ENCODE results near the gene NEURL2.

The NEURL2 gene

DNA sequence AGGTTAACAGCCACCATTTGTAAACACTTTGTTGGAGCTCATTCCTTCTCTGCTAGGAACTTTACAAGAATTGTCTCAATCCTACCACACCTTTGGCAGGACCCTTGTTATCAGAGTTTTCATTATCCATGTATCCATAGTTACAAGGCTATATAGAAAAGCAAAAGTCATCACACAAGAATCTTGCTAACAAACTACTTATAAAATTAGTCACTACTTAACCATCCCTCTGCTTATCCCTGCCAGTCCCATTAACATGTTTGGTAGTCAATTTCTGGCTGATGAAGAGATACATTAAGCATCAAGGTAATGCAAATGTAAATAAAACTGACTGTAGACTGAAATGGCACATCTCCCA, 23.2 kb downstream of the NEURL2 start:
- DNase-seq: no peak

DNA sequence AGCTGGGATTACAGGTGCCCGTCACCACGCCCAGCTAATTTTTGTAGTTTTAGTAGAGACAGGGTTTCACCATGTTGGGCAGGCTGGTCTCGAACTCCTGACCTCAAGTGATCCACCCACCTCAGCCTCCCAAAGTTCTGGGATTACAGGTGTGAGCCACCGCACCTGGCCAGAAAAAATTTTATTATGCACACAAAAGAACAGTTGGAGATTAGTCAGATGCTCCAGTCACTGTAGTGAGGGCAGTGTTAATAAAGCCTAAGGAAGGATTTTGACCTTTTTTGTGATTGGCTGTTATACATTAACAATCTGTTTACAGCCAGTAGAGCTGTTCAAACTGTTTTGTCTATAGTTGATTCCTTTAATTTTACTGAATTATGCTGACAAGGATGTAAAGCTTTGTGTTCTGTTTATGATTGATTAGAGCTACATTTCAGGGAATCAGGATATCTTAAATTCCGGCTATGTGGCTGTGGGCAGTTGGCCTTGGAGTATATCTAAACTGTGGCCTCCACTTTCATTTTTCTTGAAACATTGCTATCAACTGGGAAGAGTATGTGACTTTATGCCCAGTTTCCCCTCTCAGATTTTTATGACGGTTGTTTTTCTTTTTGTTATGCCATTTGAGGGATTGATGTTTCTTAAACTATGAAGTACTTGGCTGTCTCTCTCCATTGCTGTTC, 23.7 kb downstream of the NEURL2 start:
- no peak for DNase-seq

DNA sequence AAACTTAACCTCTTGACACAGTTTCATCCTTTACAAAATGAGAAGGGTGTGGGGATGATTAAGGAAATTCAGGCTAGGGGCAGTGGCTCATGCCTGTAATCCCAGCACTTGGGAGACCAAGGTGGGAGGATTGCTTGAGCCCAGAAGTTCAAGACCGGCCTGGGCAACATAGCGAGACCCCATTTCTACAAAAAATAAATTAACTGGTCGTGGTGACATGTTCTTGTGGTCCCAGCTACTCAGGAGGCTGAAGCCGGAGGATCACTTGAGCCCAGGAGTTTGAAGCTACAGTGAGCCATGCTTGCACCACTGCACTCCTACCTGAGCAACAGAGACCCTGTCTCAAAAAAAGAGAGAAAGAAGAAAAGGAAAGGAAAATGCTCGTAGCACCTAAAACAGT, 24.6 kb downstream of the NEURL2 start:
- DNase-seq: no peak

DNA sequence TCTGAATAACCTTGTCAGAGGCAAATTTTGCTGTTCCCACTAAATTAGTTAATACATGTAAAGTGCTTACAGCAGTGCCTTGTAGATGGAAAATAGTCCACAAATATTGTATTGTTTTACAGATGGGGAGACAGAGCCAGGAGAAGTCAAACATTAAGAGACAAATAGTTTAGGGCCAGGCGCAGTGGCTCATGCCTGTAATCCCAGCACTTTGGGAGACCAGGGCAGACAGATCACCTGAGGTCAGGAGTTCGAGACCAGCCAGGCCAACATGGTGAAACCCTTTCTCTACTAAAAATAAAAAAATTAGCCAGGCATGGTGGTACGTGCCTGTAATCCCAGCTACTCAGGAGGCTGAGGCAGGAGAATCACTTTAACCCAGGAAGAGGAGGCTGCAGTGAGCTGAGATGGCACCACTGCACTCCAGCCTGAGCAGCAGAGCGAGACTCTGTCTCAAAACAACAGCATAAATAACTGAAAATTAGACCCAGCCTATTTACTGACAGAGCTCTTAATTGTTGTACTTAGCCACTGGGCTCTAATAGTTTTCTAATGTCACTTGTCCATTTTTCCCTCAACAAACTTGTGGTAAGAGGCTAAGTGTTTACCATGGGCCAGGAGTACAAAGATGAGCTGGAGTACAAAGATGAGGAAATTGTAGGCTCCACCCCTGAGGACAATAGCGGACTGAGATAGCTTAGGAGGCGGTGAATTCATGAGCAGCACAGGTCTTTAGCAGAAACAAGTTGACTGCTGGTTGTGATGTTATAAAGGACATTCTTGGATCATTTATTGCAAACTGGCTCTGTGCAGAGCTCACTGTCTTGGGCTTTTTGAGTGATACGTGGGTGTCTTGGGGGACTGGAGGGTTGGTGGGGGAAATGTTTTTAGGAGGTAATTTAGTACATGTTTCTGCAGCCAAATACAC, 27.2 kb downstream of the NEURL2 start:
- DNase-seq: no peak

DNA sequence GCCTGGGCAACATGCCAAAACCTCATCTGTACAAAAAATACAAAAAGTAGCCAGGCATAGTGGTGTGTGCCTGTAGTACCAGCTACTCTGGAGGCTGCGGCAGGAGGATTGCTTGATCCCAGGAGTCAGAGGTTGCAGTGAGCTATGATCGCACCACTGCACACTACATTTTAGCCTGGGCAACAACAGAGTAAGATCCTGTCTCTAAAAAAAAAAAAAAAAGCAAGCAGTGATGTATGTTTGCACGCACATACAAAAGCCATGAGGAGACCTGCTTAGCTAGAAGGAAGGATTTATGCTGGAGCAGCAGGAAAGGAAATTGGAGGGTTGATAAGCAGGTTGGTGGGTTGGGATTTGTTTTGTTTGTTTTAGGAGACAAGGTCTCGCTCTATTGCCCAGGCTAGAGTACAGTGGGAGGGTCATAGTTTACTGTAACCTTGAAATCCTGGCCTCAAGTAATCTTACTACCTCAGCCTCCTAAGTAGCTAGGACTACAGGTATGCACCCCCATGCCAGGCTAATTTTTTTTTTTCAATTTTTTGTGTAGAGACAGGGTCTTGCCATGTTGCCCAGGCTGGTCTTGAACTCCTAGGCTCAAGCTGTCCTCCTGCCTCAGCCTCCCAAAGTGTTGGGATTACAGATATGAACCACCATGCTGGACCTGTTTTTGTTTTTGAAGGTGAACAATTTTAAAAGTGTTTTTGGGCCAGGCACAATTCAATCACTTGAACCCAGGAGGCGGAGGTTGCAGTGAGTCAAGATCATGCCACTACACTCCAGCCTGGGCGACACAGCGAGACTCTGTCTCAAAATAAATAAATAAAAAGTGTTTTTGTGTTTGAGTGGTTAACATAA, 29.6 kb downstream of the NEURL2 start:
- DNase-seq: no peak

DNA sequence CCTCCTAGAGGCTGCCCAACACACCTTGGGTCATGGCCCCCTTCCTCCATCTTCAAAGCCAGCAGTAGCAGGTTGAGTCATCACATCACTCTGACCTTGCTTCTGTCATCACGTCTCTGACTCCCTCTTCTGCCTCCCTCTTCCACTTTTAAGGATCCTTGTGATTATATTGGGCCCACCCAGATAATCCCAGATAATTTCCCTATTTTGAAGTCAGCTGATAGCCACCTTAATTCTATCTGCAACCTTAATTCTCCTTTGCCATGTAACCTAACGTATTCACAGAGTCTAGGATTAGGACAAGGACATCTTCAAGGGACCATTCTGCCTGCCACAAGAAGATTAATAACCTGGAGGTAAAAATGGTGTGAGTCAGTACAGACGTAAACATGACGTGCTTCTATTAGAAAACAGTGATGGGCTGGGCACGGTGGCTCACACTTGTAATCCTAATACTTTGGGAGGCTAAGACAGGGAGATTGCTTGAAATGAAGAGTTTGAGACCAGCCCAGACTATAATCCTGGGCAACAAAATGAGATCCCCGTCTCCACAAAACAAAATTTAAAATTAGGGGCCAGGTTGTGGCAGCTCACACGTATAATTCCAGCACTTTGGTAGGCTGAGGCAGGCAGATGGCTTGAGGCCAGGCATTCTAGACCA, 30.3 kb downstream of the NEURL2 start:
- DNase-seq: no peak

DNA sequence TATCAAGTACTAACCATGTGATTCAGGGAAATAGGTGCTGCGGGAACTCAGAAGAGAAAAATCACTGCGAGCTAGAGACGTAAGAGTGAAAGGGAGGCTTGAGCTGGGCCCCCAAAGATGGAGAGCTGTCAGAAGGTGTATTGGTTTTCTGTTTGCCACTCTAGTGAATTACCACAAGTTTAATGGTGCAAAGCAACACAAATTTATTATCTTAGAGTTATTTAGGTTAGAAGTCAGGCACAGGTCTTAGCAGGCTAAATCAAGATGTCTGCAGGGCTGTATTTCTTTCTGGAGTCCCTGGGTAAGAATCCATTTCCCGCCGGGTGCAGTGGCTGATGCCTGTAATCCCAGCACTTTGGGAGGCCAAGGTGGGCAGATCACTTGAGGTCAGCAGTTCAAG, 31.1 kb downstream of the NEURL2 start:
- no peak for DNase-seq

DNA sequence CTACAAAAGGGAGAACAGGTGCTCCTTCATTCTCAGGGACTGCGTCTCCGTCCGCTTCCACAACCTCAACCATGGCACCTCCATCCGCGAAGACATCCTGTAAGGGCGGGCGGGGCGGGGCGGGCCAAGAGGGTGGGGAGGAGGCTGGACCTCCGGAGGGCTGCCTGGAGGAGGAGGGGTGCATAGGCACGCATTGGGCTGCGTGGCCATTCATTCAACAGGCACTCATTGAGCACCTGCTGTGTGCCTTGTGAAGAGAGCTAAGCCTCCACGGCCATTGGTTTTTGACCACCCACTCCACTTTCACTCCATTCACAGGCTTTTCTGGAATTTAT, 33.2 kb downstream of the NEURL2 start:
- no peak for DNase-seq

DNA sequence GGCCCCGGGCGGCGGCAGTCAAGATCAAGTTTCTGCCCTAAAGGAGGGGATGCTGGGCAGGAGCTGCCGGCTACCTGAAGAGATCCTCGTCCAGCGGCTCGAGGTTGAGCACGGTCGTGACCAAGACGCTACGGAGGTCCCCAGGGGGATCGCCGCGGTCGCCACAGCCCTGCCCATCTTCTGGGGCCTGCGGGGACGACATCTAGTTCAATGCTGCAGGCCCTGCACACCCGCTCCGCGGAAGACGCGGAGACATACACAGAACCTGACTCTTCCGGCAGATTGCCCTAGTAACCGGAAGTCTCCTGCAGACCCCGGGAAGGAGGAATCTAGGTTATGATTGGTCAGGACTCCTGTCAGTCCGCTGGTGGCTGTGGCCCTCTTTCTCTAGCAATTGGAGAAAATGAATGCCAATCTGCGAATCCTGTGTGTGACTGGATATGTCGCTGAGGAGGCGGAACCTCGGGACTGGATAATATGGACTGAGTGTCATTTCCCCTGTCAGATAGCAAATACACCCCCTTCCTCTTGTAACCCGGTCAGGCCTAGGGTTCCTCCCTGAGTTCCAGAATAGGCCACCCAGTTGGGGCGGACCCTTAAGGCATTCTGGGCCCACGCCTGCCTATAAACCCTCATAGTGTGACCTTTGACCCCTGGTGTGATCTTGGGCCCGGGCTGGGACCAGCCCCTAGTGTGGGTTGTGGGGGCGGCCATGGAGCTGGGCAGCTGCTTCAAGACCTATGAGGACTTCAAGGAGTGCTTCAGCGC, 33.7 kb downstream of the NEURL2 start, which contains the start of the genes ACOT8 and ZSWIM3:
Gene ACOT8, minus strand, starts transcription at position 279 of the 768 bp plus-strand sequence. Its CDS starts 77 bp downstream, at position 202.
Gene ZSWIM3, plus strand, starts transcription at position 501 of the 768 bp plus-strand sequence. Its CDS starts 212 bp downstream, at position 713.
- DNase-seq: peak; percentile 86

DNA sequence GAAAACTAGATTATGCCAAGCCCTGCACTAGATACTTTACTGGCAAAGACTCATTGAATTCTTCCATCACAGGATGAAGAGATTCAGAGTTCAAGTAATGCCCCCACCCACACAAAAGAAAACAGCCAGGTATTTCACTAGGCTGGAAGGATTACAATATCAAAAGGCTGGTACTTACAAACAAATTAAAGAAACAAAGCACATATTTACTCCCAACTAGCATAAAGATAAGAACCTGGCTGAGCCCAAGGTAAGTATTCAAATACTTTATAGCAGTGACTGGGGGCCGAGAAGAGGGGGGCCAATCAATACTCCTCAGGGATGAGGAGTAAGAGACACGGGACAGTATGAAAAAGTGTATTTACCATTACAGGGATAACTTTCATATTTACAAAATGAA, 37.5 kb downstream of the NEURL2 start:
- no peak for DNase-seq

DNA sequence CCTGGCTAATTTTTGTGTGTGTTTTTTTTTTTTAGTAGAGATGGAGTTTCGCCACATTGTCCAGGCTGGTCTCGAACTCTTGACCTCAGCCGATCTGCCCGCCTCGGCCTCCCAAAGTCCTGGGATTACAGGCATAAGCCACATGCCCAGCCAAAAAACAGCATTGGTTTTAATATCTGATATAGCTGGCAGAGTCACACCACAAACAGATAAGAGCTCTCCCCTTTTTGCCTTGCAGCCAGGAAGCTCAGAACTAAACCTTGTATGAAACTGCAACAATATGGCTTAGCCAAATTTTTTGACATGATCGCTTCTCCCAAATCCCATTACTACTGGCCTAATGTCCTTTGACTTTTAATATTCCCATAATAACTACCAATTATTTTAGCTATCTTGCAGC, 38.7 kb downstream of the NEURL2 start:
- no peak for DNase-seq

DNA sequence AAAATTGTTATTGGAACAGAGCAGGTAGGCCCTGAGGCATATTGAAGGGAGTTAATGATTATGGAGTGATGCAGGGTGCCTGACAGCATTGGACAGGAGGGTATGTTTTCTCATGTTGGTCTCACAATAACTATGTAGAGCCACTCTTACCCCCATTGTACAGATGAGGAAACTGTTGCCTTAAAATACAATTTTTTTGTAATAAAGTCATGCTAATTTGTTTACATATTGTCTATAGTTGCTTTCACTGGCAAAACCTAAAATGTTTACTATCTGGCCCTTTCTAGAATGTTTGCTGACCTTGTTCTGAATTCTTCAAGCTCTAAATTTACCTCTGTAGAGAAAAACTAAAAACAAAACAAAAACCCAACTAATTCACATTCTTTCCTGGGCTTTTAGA, 39.5 kb downstream of the NEURL2 start:
- no peak for DNase-seq

DNA sequence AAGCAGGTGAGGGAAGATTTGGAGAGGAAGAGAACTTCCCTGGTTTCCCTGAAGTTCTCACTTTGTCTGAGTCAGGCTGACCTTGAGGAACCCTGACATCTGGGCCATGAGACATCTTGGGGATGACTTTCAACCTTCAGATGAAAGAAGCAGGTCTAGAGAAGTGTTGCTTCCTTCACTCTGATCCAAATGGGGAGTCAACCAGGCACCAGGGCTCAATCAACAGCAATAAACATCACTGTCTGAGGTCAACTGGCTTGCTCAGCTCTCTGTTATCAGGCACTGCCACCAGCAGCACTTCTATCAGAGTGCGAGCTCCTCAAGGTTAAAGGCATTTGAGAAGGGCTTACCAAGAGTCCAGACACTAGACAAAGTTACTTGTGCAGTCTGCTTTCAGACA, 40.1 kb downstream of the NEURL2 start:
- DNase-seq: no peak

DNA sequence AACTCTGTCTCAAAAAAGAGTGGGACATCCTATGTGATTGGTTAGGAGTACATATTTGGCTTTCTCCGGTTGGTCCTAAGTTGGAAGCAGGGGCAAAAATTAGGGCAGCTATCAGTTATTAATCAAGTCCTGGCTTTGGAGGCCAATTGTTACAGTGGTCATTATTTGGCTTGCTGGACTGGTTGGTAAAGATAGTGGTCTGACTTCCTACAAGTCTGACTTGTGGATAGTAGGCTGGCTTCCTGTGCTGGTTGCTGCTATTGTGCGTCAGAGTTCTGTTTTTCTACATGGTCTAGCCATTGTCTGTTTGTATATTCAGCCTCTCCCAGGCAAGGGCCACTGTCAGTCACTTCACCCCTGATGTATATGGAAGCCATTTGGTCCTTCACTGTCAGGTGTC, 40.8 kb downstream of the NEURL2 start:
- no peak for DNase-seq

DNA sequence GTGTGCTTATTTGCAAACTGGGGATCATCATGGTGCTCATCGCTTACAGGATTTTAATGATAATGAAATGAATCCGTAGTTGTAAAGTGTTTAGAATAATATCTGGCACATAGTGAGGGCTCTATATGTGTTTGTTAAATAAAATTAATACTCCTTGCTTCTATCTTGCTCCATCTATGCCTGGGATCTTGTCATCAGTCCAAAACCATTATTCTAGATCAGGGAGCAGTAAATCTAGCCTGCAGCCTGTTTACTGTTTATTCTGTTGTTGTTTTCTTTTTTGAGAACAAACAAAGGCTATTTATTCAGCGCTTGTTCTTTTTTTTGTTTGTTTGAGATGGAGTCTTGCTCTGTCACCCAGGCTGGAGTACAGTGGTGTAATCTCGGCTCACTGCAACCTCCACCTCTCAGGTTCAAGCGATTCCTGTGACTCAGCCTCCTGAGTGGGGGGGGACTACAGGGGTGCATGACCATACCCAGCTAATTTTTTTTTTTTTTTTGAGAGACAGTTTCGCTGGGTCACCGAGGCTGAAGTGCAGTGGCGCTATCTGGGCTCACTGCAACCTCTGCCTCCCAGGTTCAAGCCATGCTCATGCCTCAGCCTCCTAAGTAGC, 41.9 kb downstream of the NEURL2 start:
- DNase-seq: no peak

DNA sequence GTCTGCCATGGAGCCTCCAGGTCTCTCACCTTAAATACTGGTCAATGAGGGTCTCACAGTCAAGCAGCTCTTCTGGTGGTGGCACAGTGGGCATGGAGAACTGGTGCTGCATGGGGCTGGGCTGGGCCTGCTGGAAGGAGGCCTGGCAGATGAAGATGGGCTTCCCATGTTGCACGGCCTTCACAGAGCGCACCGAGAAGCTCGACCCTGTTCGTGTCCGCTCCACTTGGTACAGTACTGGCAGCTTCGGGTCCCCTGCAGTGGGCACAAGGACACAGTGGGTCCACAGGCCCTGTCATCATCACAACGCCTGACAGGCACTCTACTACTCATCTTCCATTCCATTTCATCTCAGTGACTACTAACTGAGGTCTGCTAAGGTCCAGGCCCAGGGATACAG, 42.6 kb downstream of the NEURL2 start:
- DNase-seq: no peak

DNA sequence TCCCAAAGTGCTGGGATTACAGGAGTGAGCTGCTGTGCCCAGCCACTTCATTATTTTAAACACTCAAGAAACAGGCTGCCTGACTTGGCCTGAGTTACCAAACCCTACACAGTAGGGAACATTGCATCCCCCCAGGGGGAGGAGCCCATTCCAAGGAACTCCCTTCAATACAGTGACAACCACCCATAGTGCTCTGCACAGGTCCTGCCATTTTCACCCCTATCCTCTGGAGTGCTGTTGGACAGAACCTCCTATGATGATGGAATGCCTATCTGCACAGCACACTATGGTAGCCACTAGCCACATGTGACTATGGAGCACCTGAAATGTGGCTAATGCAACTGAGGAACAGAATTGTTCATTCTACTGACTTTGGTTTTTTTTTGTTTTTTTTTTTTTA, 45.6 kb downstream of the NEURL2 start:
- no peak for DNase-seq

DNA sequence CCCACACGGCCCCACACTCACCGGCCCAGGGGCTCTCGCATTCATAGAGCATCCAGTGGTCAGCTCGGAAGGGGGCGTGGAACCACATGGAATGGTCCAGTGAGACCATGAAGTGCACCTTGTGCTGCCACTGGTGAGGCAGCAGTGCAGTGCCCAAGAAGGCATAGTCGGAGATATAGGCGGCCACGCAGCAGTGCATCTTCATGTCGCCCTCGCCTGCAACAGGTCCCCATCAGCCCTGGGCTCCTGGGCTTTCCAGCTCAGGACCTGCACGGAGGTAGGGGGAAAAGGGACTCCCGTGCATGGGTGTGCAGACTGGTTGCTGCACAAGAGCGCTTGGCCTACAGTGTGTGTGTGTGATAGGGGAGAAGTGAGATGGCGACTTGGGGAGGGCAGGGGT, 47.5 kb downstream of the NEURL2 start:
- DNase-seq: no peak

DNA sequence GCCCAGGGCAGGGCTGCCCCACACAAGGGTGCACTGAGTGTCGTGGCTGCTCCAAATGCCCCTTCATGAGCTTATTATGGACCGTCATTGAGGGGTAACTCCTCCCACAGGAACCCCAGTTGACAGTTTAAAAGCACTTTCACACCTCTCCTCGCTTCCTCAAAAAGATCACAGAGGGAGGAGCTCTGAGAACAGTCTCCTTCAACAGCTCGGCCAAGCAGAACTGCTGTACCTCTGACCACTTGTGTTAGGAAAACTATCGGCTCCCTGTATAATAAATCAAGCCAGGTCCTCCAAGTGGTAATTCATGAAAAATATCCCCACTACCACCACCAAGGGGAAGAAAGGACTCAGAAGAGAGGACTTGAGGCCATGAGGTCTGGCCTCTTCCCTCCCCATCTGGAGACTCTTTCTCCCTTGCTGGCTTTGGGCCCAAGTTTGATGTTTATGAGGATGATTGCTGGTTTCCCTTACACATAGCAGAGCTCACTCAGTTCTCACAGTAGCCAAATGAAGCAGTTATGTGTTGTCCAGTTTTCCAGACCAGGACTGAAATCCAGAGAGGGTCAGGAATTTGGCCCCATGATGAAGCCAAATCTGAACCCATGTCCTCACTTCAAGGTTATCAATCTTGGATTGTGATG, 48.7 kb downstream of the NEURL2 start:
- no peak for DNase-seq

DNA sequence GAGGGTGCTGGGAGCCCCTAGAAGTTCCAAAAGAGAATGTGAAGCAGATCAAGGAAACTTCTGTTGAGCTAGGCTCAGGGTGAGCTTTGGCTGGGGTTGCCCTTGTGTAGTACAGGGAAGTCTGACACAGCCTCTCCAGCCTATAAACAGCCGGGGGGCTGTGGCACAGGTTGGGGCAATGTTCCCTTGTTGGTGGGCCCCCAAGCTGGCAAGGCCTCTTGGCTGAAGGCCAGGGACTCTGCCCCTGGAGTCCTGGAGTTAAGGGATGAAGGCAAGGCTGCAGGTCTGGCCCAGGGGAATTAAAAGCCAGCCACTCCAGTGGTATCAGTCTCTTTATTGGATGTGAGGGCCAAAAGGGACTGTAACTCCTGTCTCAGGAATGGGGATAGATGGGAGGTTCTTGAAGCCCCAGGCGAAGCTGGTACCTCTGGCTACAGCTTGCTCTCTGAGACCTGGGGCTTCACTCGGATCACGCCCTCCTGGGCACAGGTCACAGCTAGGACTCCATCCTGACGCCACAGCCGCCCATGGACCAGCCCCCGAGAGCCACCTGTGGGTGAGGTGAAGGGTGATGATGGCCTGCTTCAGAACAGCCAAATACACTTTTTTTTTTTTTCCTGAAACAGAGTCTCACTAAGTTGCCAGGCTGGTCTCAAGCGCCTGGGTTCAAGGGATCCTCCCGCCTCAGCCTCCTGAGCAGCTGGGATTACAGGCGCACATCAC, 49.4 kb downstream of the NEURL2 start:
- DNase-seq: no peak

Data from effector CD8-positive, alpha-beta T cell (primary cell).